Measurements from ENCODE around the gene XXYLT1.
"Not testable (repeated sequence)": the region's sequence is repeated elsewhere in the genome, so short reads cannot be mapped to it uniquely, and the experiment has no call there.

Gene XXYLT1

DNA sequence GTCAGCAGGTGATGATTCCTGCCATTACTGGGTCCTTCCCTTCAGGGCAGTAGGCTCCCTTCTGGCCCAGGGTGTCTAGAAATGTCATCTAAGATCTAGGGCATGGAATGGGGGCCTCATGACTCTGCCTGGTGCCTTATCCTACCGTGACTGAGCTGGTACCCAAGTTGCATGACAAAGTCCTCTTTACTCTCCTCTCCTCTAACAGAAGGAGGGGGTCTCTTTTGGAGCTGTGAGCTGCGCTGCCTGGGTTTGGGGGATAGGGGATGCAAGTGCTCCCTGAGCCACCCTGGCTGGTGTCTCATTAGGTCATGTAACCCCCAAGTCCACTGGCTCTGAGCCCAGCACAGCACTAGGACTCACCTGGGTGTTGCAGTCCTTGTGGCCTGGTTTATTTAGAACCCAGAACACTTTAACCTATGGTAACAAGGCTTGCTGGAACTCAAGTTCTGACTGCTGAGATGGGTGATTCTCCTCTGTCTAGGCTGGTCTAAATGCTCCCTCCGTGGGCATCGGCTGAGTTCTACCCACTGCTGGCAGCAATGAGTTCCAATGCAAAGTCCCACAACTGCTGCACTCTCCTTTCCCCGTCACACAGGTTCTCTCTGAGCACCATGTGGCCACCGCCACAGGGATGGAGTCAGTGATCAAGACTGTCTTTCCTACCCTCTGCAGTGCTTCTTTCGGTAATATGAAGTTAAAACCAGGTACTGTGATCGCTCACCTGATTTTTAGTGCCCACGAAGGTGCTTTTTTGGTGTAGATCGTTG lies 34.0 kb downstream of the XXYLT1 start:
- Histone ChIP-seq H3K9ac (no peak overlapping the region), H3K4me3 (no peak overlapping the region), H3K9me3 (peaks cover 8% of the 10 kb centered on the region), H3K36me3 (peaks cover 26% of the 10 kb centered on the region), H3K4me2 (no peak overlapping the region), H4K20me1 (peaks cover 11% of the 10 kb centered on the region; the same call in 1 of the 2 replicates), H3K4me1 (peaks cover 7% of the 10 kb centered on the region), H3K27ac (no peak overlapping the region), H3K27me3 (no peaks in the 10 kb centered on the region)
- TF ChIP-seq Cebpa-rat (IDR thresholded peaks at IDR 0.05), result no peak

DNA sequence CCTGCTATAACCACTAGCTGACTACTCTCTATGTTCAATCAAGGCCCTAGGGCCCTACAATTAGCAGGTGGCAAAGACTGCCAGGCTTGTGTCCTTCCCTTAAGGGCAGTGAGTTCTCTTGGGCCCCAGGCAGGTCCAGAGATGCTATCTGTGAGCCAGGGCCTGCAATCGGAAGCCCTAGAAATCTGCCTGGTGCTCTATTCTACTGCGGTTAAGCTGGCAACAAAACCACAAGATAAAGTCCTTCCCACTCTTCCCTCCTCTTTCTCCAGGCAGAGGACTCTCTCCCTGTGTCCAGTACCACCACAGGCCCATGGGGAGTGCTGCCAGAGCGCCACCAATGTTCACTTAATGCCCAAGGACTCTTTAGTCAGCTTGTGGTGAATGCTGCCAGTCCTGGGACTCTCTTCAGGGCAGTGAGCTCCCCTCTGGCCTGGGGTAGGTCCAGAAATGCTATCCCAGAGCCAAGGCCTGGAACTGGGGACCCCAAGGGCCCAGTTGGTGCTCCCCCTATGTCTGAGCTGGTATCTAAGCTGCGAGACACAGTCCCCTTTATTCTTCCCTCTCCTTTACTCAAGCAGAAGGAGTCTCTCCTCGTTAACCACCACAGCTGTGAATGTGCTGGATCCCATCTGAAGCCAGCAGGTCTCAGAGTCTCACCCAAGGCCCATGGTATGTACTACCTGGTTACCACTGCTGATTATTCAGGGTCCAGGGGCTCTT lies 34.7 kb downstream of the XXYLT1 start:
- Histone ChIP-seq H3K27ac (no peak overlapping the region), H3K27me3 (no peaks in the 10 kb centered on the region), H3K4me2 (no peak overlapping the region), H3K36me3 (peaks cover 26% of the 10 kb centered on the region), H3K4me1 (peaks cover 7% of the 10 kb centered on the region), H3K9ac (no peak overlapping the region), H3K9me3 (peaks cover 8% of the 10 kb centered on the region), H3K4me3 (no peak overlapping the region), H4K20me1 (peaks cover 11% of the 10 kb centered on the region; the same call in 1 of the 2 replicates)
- TF ChIP-seq Cebpa-rat (IDR thresholded peaks at IDR 0.05), result no peak

DNA sequence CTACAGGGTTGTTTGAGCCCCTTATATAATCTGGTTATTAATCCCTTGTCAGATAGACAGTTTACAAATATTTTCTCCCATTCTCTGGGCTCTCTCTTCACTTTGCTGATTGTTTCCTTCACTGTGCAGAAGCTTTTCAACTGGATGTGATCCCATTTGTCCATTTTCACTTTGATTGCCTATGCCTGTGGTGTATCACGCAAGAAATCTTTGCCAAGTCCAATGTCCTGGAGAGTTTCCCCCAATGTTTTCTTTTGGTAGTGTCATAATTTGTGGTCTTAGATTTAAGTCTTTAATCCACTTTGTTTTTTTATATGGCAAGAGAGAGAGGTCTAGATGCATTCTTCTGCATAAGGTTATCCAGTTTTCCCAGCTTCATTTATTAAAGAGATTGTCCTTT lies 40.7 kb downstream of the XXYLT1 start:
- H3K4me1 ChIP-seq, result peaks cover 7% of the 10 kb centered on the region
- no peaks in the 10 kb centered on the region for H4K20me1 ChIP-seq
- H3K9me3 ChIP-seq, result no peaks in the 10 kb centered on the region
- no peak overlapping the region for H3K4me2 ChIP-seq
- H3K27ac ChIP-seq, result no peak overlapping the region
- H3K4me3 ChIP-seq, result no peak overlapping the region
- no peak overlapping the region for H3K9ac ChIP-seq
- peaks cover 17% of the 10 kb centered on the region for H3K36me3 ChIP-seq
- TF ChIP-seq Cebpa-rat (IDR thresholded peaks at IDR 0.05), result no peak
- H3K27me3 ChIP-seq, result no peaks in the 10 kb centered on the region

DNA sequence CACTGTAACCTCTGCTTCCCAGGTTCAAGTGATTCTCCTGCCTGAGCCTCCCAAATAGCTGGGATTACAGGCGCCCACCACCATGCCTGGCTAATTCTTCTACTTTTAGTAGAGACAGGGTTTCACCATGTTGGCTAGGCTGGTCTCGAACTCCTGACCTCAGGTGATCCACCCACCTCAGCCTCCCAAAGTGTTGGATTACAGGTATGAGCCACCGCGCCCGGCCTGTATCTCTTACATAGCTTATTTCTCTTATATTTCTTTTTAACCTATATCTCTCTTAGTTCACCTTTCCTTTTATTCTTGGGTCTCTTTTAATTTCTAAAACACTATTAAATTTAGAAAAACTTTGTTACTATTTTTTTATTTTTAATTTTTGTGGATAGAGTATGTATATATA lies 42.1 kb downstream of the XXYLT1 start:
- not testable (repeated sequence) for H3K9me3 ChIP-seq, H4K20me1 ChIP-seq, H3K4me2 ChIP-seq, H3K27ac ChIP-seq, H3K27me3 ChIP-seq, H3K4me3 ChIP-seq, H3K9ac ChIP-seq
- H3K4me1 ChIP-seq, result peaks cover 10% of the 10 kb centered on the region
- H3K36me3 ChIP-seq, result peaks cover 23% of the 10 kb centered on the region

DNA sequence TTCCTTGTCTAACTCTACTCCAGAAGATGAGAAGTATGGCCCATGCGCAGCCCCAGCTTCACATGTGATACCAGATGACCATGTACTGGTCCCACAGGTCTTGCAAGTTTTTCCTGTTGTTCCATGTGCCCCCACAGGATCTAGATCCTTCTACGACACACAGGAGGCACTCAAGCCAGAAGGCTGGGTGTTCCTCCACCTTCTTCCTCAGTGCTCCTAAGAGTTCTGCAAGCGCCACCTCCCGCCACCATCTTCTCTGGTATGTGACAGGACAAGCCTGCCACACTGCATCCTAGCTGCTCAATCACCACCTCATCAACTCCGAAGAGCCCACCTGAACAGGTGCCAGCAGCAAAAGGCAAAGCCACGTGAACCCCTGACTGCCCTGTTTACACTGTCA lies 43.1 kb downstream of the XXYLT1 start:
- Histone ChIP-seq H3K9me3 (no peaks in the 10 kb centered on the region), H3K9ac (no peak overlapping the region), H3K27me3 (no peaks in the 10 kb centered on the region), H4K20me1 (no peaks in the 10 kb centered on the region), H3K27ac (no peak overlapping the region), H3K4me3 (no peak overlapping the region), H3K4me2 (no peak overlapping the region), H3K4me1 (peaks cover 15% of the 10 kb centered on the region), H3K36me3 (peaks cover 23% of the 10 kb centered on the region)
- TF ChIP-seq Cebpa-rat (IDR thresholded peaks at IDR 0.05), result no peak

DNA sequence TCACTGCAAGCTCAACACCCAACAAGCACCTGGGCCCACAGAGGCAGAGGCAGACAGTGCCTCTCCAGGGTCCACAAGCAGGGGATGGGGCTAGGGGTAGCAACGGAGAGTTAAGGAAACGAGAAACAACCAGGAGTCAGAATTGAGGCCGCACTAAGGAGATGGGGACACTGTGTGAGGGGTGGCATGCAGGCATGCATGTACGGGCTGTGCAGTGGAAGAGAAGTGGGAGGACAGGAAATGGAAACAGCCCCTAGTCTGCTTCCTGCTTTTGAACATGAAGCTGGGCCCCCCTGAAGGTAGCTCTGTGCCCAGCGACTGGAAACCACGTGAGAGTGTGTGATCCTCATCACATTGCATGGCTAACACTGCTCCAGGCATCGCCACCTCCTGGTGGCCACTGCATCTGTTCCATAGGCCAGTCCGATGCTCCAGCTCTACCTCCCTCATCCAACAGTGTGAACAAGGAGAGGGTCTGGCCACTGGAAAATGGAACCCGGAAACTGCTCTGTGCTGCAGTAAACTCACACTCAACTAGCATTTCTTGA lies 44.0 kb downstream of the XXYLT1 start:
- H3K27ac ChIP-seq, result no peak overlapping the region
- H3K9me3 ChIP-seq, result no peaks in the 10 kb centered on the region
- H4K20me1 ChIP-seq, result no peaks in the 10 kb centered on the region
- H3K4me2 ChIP-seq, result no peak overlapping the region
- H3K9ac ChIP-seq, result no peak overlapping the region
- H3K4me1 ChIP-seq, result peaks cover 15% of the 10 kb centered on the region
- peaks cover 23% of the 10 kb centered on the region for H3K36me3 ChIP-seq
- no peaks in the 10 kb centered on the region for H3K27me3 ChIP-seq
- no peak overlapping the region for H3K4me3 ChIP-seq
- no peak for TF ChIP-seq Cebpa-rat (IDR thresholded peaks at IDR 0.05)

DNA sequence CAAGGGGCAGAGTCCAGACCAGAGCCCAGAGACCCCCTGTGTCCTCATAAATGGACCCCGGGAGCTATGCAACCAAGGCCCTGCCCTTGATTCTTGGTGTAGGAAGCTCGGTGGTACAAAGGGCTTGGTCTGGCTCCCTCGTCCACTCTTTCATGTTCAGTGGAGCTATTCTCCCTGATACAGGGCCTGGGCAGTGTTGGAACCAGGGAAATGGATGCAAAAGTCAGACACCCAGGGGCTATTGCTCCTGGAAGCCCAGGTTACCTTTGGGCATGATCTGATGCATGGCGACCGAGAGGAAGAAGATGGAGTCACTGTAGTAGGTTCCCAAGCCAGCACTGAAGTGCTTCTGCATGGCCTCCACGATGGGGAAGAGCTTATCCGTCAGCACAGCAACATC lies 44.5 kb downstream of the XXYLT1 start:
- Histone ChIP-seq H3K4me3 (no peak overlapping the region), H3K4me2 (no peak overlapping the region), H3K9ac (no peak overlapping the region), H3K27me3 (no peaks in the 10 kb centered on the region), H3K36me3 (peaks cover 23% of the 10 kb centered on the region), H3K4me1 (peaks cover 20% of the 10 kb centered on the region), H4K20me1 (no peaks in the 10 kb centered on the region), H3K27ac (no peak overlapping the region), H3K9me3 (no peaks in the 10 kb centered on the region)
- no peak for TF ChIP-seq Cebpa-rat (IDR thresholded peaks at IDR 0.05)

DNA sequence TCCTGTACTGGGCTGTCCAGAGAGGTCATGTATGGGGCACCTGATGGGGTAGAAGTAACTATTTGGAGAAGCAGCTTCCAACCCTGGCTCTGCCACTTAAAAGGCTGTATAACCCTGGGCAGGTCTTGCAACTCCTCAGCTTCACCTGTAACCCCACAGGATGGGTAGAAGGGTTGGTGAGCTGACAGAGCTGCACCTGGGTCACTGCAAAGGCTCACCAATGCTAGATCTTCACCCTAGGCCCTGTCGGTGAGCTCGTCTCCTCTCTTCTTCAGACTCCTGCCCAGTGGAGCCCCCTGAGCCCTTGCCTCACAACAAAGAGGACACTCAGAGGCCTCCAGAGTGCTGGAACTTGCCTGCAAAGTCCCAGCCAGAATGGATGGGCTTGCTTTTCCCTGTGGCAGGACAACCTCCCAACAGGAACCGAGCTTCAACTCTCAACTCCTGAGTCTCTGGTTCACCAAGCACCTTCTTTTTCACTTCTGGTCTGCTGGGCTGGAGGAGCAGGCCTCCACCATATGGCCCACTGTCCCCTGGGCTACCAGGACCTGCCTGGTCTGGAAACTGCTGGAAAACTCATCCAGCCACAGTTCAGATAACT lies 45.9 kb downstream of the XXYLT1 start:
- Histone ChIP-seq H3K9ac (no peak overlapping the region), H3K9me3 (no peaks in the 10 kb centered on the region), H4K20me1 (no peaks in the 10 kb centered on the region), H3K4me3 (no peak overlapping the region), H3K27me3 (no peaks in the 10 kb centered on the region), H3K4me1 (peaks cover 25% of the 10 kb centered on the region), H3K36me3 (peaks cover 31% of the 10 kb centered on the region), H3K4me2 (no peak overlapping the region), H3K27ac (no peak overlapping the region)
- TF ChIP-seq Cebpa-rat (IDR thresholded peaks at IDR 0.05), result no peak

DNA sequence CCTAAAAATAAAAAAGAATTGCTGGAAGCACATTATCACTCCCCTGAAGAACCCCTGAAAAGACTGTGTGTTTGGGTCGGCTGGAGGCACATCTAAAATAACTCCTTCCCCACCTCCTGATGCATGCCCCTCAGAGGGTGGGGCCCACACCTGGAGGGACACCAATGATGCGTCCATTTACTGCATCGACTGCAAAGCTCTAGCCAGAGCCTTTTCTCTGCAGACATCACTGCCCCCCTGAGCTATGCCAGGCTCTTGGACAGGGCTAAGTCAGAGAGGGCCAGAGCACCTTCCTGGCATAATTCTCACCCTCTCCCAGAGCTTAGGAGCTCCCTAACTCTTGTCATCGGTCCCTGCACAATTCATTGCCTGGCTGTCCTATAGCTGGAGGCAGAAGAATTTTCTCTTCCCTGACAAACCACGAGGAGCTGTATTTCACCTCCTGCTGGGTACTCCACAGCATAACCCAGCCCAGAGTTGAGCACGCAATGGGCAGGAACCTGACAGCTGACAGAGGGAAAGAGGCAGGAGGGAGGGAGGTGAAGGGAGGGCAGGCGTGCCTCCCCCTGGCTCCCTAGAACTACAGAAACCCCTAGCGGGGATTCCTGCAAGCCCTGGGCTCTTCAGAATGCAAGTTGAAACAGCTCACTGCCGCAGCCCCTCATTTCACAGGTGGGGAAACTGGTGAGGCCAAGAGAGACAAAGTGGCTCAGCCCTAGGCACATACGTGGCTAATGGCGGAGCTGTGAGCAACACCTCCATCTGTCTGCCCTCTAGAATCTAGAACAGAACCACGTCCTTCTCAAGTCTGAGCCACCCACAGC lies 46.6 kb downstream of the XXYLT1 start:
- no peak overlapping the region for H3K4me3 ChIP-seq
- no peaks in the 10 kb centered on the region for H4K20me1 ChIP-seq
- H3K4me2 ChIP-seq, result no peak overlapping the region
- H3K9ac ChIP-seq, result no peak overlapping the region
- no peak for TF ChIP-seq Cebpa-rat (IDR thresholded peaks at IDR 0.05)
- peaks cover 31% of the 10 kb centered on the region for H3K36me3 ChIP-seq
- no peaks in the 10 kb centered on the region for H3K27me3 ChIP-seq
- no peaks in the 10 kb centered on the region for H3K9me3 ChIP-seq
- H3K4me1 ChIP-seq, result peaks cover 25% of the 10 kb centered on the region
- H3K27ac ChIP-seq, result no peak overlapping the region

Measured in BLaER1 (cell line).